Right renal cortex interstitium (tissue), 3 donors: ENCODE measurements around the gene PRAMEF14. TPM values are rescaled to one million over a fixed set of nuclear protein-coding genes. Genes with fewer than 3 reads are reported as not detected.
"Not testable (repeated sequence)": the region's sequence is repeated elsewhere in the genome, so short reads cannot be mapped to it uniquely, and the experiment has no call there.

Experiments
- DNase-seq, 3 donors: peaks; one replicate each; pipeline ENCODE4 v3.0.0-alpha.2; 2013; ENCODE audit warnings: low read depth in 3 of 3, low spot score in 2 of 3
- polyA plus RNA-seq, 3 donors: library from polyadenylated mRNA; unstranded; fragments of 120-200 nt; gene quantifications; one replicate each; pipeline ENCODE4 v1.2.1, GENCODE V29; 2013; ENCODE audit not compliant: insufficient read length in 3 of 3

The PRAMEF14 gene
- not detected for polyA plus RNA-seq

GRCh38 chr1:13347034-13347433 lies at the start of gene PRAMEF14:
Gene PRAMEF14 (minus strand): TSS chr1:13347134. CDS start chr1:13345314, 1,820 bp downstream.
- DNase-seq = not testable (repeated sequence)

DNA sequence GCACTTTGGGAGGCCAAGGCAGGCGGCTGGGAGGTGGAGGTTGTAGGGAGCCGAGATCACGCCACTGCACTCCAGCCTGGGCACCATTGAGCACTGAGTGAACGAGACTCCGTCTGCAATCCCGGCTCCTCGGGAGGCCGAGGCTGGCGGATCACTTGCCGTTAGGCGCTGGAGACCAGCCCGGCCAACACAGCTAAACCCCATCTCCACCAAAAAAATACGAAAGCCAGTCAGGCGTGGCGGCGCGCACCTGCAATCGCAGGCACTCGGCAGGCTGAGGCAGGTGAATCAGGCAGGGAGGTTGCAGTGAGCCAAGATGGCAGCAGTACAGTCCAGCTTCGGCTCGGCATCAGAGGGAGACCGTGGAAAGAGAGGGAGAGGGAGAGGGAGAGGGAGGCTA lies 48.4 kb upstream of the PRAMEF14 start:
- not testable (repeated sequence) for DNase-seq

- DNase-seq = not testable (repeated sequence)
Measured at GRCh38 chr1:13394761-13395160, 47.8 kb upstream of the PRAMEF14 start.

DNA sequence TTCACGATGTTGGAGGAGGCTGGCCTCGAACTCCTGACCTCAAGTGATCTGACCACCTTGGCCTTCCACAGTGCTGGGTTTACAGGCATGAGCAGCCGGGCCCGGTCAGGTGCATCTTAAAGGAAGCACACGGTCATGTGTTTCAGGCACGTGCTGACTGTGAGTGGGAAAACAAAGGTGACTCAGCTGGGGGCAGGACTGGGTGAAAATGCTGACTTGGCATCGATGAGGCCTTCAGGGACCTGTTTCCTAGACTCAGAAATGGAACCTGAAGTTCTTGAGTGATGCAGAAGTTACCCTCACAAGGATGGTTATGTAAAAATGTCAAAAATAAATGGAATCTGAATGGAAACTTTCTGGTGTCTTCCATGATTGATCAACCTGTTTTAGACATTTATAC lies 46.1 kb upstream of the PRAMEF14 start:
- DNase-seq = not testable (repeated sequence)

- DNase-seq = not testable (repeated sequence)
Measured at GRCh38 chr1:13389332-13389731, 42.4 kb upstream of the PRAMEF14 start, which contains the start of gene PRAMEF17. Gene PRAMEF17 (plus strand): TSS chr1:13389632. CDS start chr1:13389658, 26 bp downstream.

- not testable (repeated sequence) for DNase-seq
Measured at GRCh38 chr1:13380380-13380779, 33.4 kb upstream of the PRAMEF14 start.

DNA sequence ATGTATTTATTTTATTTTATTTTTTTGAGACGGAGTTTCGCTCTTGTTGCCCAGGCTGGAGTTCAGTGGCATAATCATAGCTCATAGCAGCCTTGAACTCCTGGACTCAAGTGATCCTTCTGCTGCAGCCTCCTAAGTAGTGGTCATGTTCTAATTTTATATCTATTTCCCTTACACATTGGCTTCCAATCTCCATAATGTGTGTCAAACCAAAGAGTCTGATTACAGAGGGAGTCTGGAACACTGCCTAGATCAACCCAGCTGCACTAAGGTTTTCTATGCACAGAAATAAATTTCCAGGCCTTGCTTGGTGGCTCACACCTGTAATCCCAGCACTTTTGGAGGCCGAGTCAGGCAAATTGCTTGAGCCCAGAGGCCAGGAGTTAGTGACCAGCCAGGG lies 32.0 kb upstream of the PRAMEF14 start:
- DNase-seq = not testable (repeated sequence)

GRCh38 chr1:13368544-13368943 lies 21.6 kb upstream of the PRAMEF14 start:
- DNase-seq = not testable (repeated sequence)

GRCh38 chr1:13366536-13366935 lies 19.6 kb upstream of the PRAMEF14 start:
- DNase-seq = not testable (repeated sequence)

- not testable (repeated sequence) for DNase-seq
Measured at GRCh38 chr1:13364928-13365327, 18.0 kb upstream of the PRAMEF14 start.

DNA sequence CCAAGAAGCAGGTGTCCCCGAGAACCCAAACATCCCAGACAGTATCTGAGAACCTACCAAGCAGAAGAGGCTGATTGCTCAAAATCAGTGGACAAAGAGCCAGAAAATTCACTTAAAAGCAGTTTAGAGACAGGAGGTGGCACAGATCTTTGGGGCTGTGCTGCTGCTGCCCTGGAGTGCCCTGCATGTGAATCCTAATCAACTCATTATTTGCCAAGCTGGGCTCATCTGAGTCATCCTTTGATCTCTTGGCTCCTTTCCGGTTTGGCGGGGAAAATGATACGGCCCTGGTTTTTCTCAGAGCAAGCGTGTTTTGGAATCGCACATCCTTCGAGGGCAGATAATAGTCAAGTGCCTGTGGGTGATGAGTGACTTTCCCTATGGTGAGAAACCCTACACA lies 15.4 kb upstream of the PRAMEF14 start:
- DNase-seq = not testable (repeated sequence)

- peak; percentile 5 to 29 (median 26) for DNase-seq
Measured at GRCh38 chr1:13356774-13357173, 9.8 kb upstream of the PRAMEF14 start.

GRCh38 chr1:13354475-13354874 lies 7.5 kb upstream of the PRAMEF14 start:
- not testable (repeated sequence) for DNase-seq

DNA sequence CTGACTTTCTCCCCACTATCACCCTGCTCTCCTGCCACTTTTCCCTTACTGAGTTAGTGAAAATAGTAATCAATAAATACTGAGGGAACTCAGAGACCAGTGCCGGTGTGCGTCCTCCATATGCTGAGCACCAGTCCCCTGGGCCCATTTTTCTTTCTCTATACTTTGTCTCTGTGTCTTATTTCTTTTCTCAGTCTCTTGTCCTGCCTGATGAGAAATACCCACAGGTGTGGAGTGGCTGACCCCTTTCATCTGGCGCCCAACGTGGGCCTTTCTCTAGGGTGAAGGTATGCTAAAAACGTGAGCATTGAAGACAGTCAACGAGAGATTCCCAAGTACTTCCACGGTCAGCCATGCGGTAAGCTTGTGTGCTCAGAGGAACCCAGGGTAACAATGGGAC lies 6.5 kb upstream of the PRAMEF14 start:
- not testable (repeated sequence) for DNase-seq

DNA sequence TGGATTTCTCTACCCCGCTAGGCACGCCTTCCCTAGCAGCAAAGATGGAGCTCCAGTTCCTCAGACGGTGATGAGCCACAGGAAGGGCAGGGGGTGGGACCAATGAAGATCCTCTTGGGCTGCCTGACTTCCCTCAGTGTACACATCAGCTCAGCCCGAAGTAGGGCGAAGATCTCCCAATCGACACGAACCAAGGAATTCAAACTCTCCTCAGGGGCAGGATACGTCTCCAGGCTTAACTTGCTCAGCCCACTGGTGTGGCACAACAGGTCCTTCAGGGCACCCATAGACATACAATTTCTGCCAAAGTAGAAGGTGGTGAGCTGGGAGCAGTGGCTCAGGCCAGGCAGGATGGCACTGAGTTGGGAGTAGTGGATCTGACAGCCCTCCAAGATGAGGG lies 4.4 kb downstream of the PRAMEF14 start:
- DNase-seq = not testable (repeated sequence)

DNA sequence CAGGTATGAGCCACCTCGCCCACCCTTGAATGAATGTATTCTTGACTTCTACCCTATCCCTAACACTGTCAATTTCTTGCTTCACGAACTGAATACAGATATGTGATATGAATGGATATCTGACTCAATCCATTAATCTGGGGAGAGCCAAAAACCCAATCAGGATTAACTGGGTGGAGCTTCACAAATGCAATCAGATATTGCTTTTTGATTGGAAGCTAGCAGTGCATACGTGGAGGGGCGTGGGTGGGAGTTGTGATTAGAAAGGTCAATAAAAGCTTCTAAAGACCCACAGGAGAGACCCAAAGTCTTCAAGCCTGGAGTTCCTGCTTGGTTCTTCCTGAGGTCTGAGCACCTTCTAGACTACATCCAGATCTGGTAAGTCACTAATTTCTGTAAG lies 31.7 kb downstream of the PRAMEF14 start, which contains the start of gene PRAMEF15:
TSS of gene PRAMEF15 (plus strand) at position 301 of the 400 bp plus-strand sequence. CDS start 2,827 bp downstream, outside the sequence.
- DNase-seq = not testable (repeated sequence)

DNA sequence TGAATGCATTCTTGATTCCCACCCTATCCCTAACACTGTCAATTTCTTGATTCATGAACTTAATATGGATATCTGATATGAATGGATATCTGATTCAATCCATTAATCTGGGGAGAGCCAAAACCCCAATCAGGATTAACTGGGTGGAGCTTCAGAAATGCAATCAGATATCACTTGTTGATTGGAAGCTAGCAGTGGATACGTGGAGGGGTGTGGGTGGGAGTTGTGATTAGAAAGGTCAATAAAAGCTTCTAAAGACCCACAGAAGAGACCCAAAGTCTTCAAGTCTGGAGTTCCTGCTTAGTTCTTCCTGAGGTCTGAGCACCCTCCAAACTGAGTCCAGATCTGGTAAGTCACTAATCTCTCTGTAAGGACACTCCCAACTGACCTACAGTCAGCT lies 43.7 kb downstream of the PRAMEF14 start, which contains the start of gene PRAMEF33:
TSS of gene PRAMEF33 (plus strand) at position 301 of the 400 bp plus-strand sequence. CDS start 2,416 bp downstream, outside the sequence.
- not testable (repeated sequence) for DNase-seq

DNA sequence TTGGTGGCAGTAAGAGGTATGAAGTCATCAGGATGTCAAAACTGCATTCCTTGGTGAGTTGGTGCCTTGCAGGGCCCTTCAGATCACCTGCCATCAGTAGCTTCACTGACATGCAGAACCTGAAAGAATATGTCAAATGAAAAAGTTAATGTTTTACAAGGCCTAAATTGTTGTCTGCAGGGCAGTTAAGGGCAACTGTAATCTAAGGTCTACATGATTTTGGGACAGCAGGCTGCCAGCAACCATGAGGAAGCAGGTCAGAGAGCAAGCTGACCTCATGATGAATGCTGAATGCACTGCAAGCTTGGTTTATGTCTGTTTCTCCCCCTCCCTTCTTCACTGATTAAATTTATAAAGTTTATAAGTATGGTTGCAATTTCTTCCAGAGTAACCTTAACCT lies 44.7 kb downstream of the PRAMEF14 start:
- DNase-seq = not testable (repeated sequence)

- not testable (repeated sequence) for DNase-seq
Measured at GRCh38 chr1:13298699-13299098, 48.2 kb downstream of the PRAMEF14 start.

- DNase-seq = not testable (repeated sequence)
Measured at GRCh38 chr1:13297216-13297931, 49.6 kb downstream of the PRAMEF14 start.
